Stimulated activated CD4-positive, alpha-beta T cell treated with anti-CD3 and anti-CD28 coated beads, TNF-alpha, amount 100 ng/mL, for 48 hours (primary cell): Measurements from ENCODE around the gene C2orf69.

ENCODE experiments used
- DNase-seq, 3 donors: peaks; one replicate each; pipeline ENCODE4 v3.0.0-alpha.2; 2020; ENCODE audit warnings: low read depth in 3 of 3

Gene C2orf69

GRCh38 chr2:199966976-199967375, 55.9 kb downstream of the C2orf69 start:
- no peak for DNase-seq

GRCh38 chr2:199968126-199968525, 57.0 kb downstream of the C2orf69 start:
- no peak for DNase-seq

- DNase-seq, result no peak
Measured at GRCh38 chr2:199972088-199972626, 61.1 kb downstream of the C2orf69 start.

GRCh38 chr2:199973703-199974102, 62.6 kb downstream of the C2orf69 start:
- DNase-seq, result no peak

- no peak for DNase-seq
Measured at GRCh38 chr2:199975273-199975895, 64.3 kb downstream of the C2orf69 start.
